Measurements from ENCODE around the gene GLYATL1. TPM values are rescaled to one million over a fixed set of nuclear protein-coding genes. Genes with fewer than 3 reads are reported as not detected.

GLYATL1 gene
- total RNA-seq, 1 experiment from 2014 or later, result 5.4 TPM

DNA sequence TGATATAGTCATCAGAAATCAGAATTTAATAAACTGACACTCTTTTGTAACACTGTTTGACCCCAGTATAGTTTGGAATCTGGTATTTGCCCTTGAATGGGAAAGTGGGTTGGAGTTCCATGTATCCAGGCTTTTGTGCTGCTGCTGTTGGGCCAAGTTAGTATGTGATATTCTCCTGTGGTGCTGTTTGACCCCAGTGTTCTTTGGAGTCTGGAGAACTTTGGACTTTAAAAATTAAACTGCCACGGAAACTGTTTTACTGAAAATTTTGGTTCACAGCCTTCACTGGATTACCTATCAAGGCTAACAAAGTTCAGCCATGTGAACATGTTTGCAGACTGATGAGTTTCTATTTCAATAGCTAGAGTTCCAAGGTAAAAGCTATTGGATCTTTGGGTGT is 740 bp downstream of the GLYATL1 start:
- no peak overlapping the region for H3K4me3 Mint-ChIP-seq
- ATAC-seq, result no peak
- no peaks in the 10 kb centered on the region for H3K4me1 Mint-ChIP-seq
- CTCF ChIA-PET, result interaction anchor here (1.5 kb wide), 1 partner anchor 118 kb away, joined by 4 read pairs; no protein-coding TSS in a partner anchor
- H3K27ac Mint-ChIP-seq, result no peak overlapping the region
- peaks cover 4% of the 10 kb centered on the region; the same call in 1 of the 2 replicates for H3K9me3 Mint-ChIP-seq
- no peak for DNase-seq (ENCODE audit: low spot score)
- POLR2A ChIA-PET, result no interaction called here
- TF ChIP-seq NFATC4 (CRISPR knock-in tag; IDR thresholded peaks at IDR 0.05) (no peak), ZNF423 (CRISPR knock-in tag; IDR thresholded peaks at IDR 0.05) (no peak), GABPB1 (CRISPR knock-in tag; IDR thresholded peaks at IDR 0.05) (no peak), SMAD3 (CRISPR knock-in tag; IDR thresholded peaks at IDR 0.05; ENCODE audit: borderline replicate concordance) (no peak), CREM (CRISPR knock-in tag; IDR thresholded peaks at IDR 0.05) (no peak), EMX1 (CRISPR knock-in tag; IDR thresholded peaks at IDR 0.05) (no peak), ZNF232 (CRISPR knock-in tag; IDR thresholded peaks at IDR 0.05) (no peak), ATF1 (CRISPR knock-in tag; IDR thresholded peaks at IDR 0.05) (no peak), ARID4B (CRISPR knock-in tag; IDR thresholded peaks at IDR 0.05; ENCODE audit: borderline replicate concordance) (no peak), ZNF317 (CRISPR knock-in tag; IDR thresholded peaks at IDR 0.05; ENCODE audit: borderline replicate concordance, low read depth) (no peak), TCF7 (CRISPR knock-in tag; IDR thresholded peaks at IDR 0.05; ENCODE audit: low read depth) (no peak), ZBTB43 (CRISPR knock-in tag; IDR thresholded peaks at IDR 0.05) (no peak)
- TF ChIP-seq, protein P1, sequence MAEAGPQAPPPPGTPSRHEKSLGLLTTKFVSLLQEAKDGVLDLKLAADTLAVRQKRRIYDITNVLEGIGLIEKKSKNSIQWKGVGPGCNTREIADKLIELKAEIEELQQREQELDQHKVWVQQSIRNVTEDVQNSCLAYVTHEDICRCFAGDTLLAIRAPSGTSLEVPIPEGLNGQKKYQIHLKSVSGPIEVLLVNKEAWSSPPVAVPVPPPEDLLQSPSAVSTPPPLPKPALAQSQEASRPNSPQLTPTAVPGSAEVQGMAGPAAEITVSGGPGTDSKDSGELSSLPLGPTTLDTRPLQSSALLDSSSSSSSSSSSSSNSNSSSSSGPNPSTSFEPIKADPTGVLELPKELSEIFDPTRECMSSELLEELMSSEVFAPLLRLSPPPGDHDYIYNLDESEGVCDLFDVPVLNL (CRISPR knock-in tag; IDR thresholded peaks at IDR 0.05; ENCODE audit: borderline replicate concordance, low read depth), result no peak
- TF ChIP-seq, protein P2, sequence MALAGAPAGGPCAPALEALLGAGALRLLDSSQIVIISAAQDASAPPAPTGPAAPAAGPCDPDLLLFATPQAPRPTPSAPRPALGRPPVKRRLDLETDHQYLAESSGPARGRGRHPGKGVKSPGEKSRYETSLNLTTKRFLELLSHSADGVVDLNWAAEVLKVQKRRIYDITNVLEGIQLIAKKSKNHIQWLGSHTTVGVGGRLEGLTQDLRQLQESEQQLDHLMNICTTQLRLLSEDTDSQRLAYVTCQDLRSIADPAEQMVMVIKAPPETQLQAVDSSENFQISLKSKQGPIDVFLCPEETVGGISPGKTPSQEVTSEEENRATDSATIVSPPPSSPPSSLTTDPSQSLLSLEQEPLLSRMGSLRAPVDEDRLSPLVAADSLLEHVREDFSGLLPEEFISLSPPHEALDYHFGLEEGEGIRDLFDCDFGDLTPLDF (CRISPR knock-in tag; IDR thresholded peaks at IDR 0.05), result no peak
- TF ChIP-seq, protein P3, sequence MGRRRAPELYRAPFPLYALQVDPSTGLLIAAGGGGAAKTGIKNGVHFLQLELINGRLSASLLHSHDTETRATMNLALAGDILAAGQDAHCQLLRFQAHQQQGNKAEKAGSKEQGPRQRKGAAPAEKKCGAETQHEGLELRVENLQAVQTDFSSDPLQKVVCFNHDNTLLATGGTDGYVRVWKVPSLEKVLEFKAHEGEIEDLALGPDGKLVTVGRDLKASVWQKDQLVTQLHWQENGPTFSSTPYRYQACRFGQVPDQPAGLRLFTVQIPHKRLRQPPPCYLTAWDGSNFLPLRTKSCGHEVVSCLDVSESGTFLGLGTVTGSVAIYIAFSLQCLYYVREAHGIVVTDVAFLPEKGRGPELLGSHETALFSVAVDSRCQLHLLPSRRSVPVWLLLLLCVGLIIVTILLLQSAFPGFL (CRISPR knock-in tag; IDR thresholded peaks at IDR 0.05; ENCODE audit: borderline replicate concordance), result no peak
- H3K36me3 Mint-ChIP-seq, result no peaks in the 10 kb centered on the region
- no peaks in the 10 kb centered on the region for H3K27me3 Mint-ChIP-seq (ENCODE audit: low read depth)

- H3K4me1 Mint-ChIP-seq, result no peaks in the 10 kb centered on the region
- H3K27me3 Mint-ChIP-seq (ENCODE audit: low read depth), result no peaks in the 10 kb centered on the region
- POLR2A ChIA-PET, result no interaction called here
- ATAC-seq (no peak), DNase-seq (ENCODE audit: low spot score) (no peak)
- peaks cover 4% of the 10 kb centered on the region; the same call in 1 of the 2 replicates for H3K9me3 Mint-ChIP-seq
- H3K27ac Mint-ChIP-seq, result no peak overlapping the region
- H3K4me3 Mint-ChIP-seq, result no peak overlapping the region
- H3K36me3 Mint-ChIP-seq, result no peaks in the 10 kb centered on the region
- CTCF ChIA-PET, result no interaction called here
- no peak for TF ChIP-seq ELF4 (CRISPR knock-in tag; IDR thresholded peaks at IDR 0.05; ENCODE audit: low read depth)
- TF ChIP-seq, protein P4, sequence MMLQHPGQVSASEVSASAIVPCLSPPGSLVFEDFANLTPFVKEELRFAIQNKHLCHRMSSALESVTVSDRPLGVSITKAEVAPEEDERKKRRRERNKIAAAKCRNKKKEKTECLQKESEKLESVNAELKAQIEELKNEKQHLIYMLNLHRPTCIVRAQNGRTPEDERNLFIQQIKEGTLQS (CRISPR knock-in tag; conservative IDR thresholded peaks at IDR 0.05), result no peak
- TF ChIP-seq, protein P5, sequence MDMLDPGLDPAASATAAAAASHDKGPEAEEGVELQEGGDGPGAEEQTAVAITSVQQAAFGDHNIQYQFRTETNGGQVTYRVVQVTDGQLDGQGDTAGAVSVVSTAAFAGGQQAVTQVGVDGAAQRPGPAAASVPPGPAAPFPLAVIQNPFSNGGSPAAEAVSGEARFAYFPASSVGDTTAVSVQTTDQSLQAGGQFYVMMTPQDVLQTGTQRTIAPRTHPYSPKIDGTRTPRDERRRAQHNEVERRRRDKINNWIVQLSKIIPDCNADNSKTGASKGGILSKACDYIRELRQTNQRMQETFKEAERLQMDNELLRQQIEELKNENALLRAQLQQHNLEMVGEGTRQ (CRISPR knock-in tag; IDR thresholded peaks at IDR 0.05), result no peak
- TF ChIP-seq MAX (CRISPR knock-in tag; IDR thresholded peaks at IDR 0.05), result no peak
- no peak for TF ChIP-seq GTF2I (CRISPR knock-in tag; conservative IDR thresholded peaks at IDR 0.05)
- no peak for TF ChIP-seq SMAD3 (CRISPR knock-in tag; IDR thresholded peaks at IDR 0.05; ENCODE audit: borderline replicate concordance)
- TF ChIP-seq, protein P1 (CRISPR knock-in tag; IDR thresholded peaks at IDR 0.05; ENCODE audit: borderline replicate concordance, low read depth), result no peak
- TF ChIP-seq ZNF423 (CRISPR knock-in tag; IDR thresholded peaks at IDR 0.05), result no peak
- TF ChIP-seq E2F5 (CRISPR knock-in tag; IDR thresholded peaks at IDR 0.05), result no peak
- TF ChIP-seq NFYB (CRISPR knock-in tag; conservative IDR thresholded peaks at IDR 0.05; ENCODE audit: low read depth), result no peak
Measured at GRCh38 chr11:58941838-58942237, 2.5 kb downstream of the GLYATL1 start.
